Measurements from ENCODE around the gene PDSS2. TPM values are rescaled to one million over a fixed set of nuclear protein-coding genes. Genes with fewer than 3 reads are reported as not detected.

Gene PDSS2
- polyA plus RNA-seq, 1 experiment = 11.6 TPM

- CTCF ChIA-PET = no interaction called here
- POLR2A ChIA-PET = no interaction called here
- H3K36me3 ChIP-seq (ENCODE audit: control insufficient read depth, insufficient read depth, low read length) = no peaks in the 10 kb centered on the region
These were observed 31.3 kb upstream of the PDSS2 start for GRCh38 chr6:107490566-107491137.

GRCh38 chr6:107489636-107490565, 30.5 kb upstream of the PDSS2 start, which contains the start of gene SOBP:
Gene SOBP, plus strand, starts transcription at chr6:107490117. Its CDS starts 500 bp downstream, at chr6:107490617.
- no peak for DNase-seq (ENCODE audit: low read depth)
- Histone ChIP-seq H3K4me3 (ENCODE audit: low read depth, low read length) (peak within 1 kb of the TSS; percentile 45), H3K36me3 (ENCODE audit: control insufficient read depth, insufficient read depth, low read length) (no peaks in the 10 kb centered on the region), H3K27me3 (ENCODE audit: control insufficient read depth, insufficient read depth, low read length) (peaks cover 39% of the 10 kb centered on the region)
- ChIA-PET CTCF (interaction anchor here (0.6 to 1.5 kb wide), 2 partner anchors 8 to 12 kb away, joined by 4 to 5 read pairs; no protein-coding TSS in a partner anchor), POLR2A (no interaction called here)
- no peak for TF ChIP-seq CTCF (IDR thresholded peaks at IDR 0.05; ENCODE audit: insufficient read depth, low read depth, low read length)

More at GRCh38 chr6:107490566-107491137, 31.3 kb upstream of the PDSS2 start:
- no peak for TF ChIP-seq CTCF (IDR thresholded peaks at IDR 0.05; ENCODE audit: insufficient read depth, low read depth, low read length)
- DNase-seq (ENCODE audit: low read depth) = no peak
- peaks cover 35% of the 10 kb centered on the region for H3K27me3 ChIP-seq (ENCODE audit: control insufficient read depth, insufficient read depth, low read length)
- H3K4me3 ChIP-seq (ENCODE audit: low read depth, low read length) = peak overlapping the region; percentile 45

DNA sequence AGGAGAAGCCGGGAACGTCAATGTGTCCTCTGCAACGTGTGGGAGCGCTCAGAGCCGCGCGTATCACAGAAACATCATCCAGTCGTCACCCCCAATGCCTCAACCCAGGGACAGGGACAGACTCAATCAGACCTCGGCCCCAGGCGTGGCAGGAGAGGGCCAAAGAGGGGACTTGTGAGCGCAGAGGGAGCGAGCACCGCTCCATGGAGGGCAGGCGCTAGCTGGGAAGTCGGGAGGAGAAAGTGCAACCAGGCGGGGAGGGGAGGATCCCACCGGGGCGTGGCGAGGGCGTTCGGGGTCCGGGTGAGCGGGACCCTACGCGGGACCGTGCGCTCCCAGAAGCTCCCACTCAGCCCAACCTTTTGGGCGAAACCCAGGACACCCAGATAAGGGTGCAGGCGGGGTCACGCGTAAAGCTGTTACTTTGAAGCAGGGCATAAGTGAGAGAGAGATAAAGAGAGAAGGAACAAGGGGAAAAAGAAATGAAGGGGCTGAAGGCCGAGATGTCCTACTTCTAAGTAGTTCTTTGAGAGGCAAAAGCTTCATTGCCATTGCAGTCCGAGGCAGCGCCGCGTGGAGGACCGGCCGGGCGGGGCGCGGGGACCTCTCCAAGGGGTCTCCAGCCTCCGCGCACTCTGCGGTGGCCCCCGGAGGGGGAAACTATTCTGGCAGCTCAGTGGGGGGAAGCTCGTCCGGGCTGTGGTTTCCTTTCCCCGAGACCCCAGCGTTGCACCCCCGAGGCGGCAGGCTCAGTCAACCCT, 29.7 kb upstream of the PDSS2 start:
- H3K36me3 ChIP-seq (ENCODE audit: control insufficient read depth, insufficient read depth, low read length) = no peaks in the 10 kb centered on the region
- POLR2A ChIA-PET = no interaction called here
- CTCF ChIA-PET = interaction anchor here (0.6 to 1.5 kb wide), 3 partner anchors 9 to 169 kb away, joined by 3 to 5 read pairs (median 4); no protein-coding TSS in a partner anchor
- H3K27me3 ChIP-seq (ENCODE audit: control insufficient read depth, insufficient read depth, low read length) = peaks cover 41% of the 10 kb centered on the region
- peak overlapping the region; percentile 45 for H3K4me3 ChIP-seq (ENCODE audit: low read depth, low read length)
- no peak for DNase-seq (ENCODE audit: low read depth)
- TF ChIP-seq CTCF (IDR thresholded peaks at IDR 0.05; ENCODE audit: insufficient read depth, low read depth, low read length) = no peak

DNA sequence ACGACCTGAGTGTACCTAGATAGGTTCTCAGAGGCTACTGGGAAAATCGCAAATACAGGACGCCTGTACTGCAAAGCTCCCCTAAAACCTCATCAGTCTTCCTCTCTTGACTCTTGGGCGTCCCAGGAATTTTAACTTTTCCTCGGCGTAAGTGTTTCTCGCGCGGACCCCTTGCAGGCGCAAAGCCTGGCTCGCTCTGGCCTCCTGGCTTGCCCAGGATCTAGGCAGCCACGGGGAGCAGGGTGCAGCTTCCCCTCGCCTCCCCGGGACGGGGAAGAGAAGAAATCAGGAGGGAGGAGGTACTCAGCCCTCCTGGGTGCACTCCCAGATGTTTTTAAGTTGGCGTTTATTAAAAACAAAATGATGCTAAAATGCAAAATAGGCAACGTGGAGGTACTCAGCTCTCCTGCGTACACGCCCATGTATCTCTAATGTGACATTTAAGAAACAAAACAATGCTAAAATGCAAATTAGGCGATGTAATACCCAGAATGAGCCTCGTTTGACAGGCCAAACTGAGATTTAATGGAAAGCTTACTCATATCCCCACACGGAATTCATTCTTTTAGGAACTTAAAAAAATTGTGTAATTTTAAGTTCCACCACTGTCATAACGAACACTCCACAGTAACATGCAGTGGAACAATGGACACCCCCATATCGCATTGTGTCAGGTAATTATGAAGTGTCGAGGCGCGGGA, 29.0 kb upstream of the PDSS2 start:
- ChIA-PET CTCF (interaction anchor here (1.0 to 1.5 kb wide), 2 partner anchors 9 to 168 kb away, joined by 3 to 5 read pairs; no protein-coding TSS in a partner anchor), POLR2A (no interaction called here)
- H3K27me3 ChIP-seq (ENCODE audit: control insufficient read depth, insufficient read depth, low read length) = peaks cover 40% of the 10 kb centered on the region
- H3K4me3 ChIP-seq (ENCODE audit: low read depth, low read length) = peak overlapping the region; percentile 45
- no peak for DNase-seq (ENCODE audit: low read depth)
- no peak for TF ChIP-seq CTCF (IDR thresholded peaks at IDR 0.05; ENCODE audit: insufficient read depth, low read depth, low read length)
- no peaks in the 10 kb centered on the region for H3K36me3 ChIP-seq (ENCODE audit: control insufficient read depth, insufficient read depth, low read length)

All from BJ (cell line).